K562 (cell line): Measurements from ENCODE around the gene LEPROT.
A peak's percentile ranks its signal among the peaks of the same experiment; 100 is the strongest.

ENCODE experiments used
- DMBX1 ChIP-seq: fragments of 250-450 bp; sonication (Bioruptor Pico); IDR thresholded peaks from 2 replicates; pipeline ENCODE4 v1.8.0; 2022; ENCODE audit warnings: inconsistent platforms, mild to moderate bottlenecking, moderate library complexity, borderline replicate concordance
- FOS ChIP-seq: IDR thresholded peaks from 3 replicates; pipeline ENCODE4 v1.6.1; 2011; ENCODE audit not compliant: insufficient read length; ENCODE audit errors: extremely low read depth
- HCFC1 ChIP-seq: IDR thresholded peaks from 2 replicates; pipeline ENCODE4 v1.6.1; 2012; ENCODE audit warnings: low read depth, low read length, improper control_type of control experiment
- HDAC2 ChIP-seq: fragments of 450-650 bp; IDR thresholded peaks from 2 replicates; pipeline ENCODE4 v1.6.1; 2016; ENCODE audit warnings: mild to moderate bottlenecking
- JUND ChIP-seq, 2 experiments: IDR thresholded peaks; 2 replicates in 1 of 2; 3 replicates in 1 of 2; pipeline ENCODE4 v1.6.1; 2011; ENCODE audit warnings: borderline replicate concordance in 2 of 2, low read depth in 2 of 2, low read length in 2 of 2, improper control_type of control experiment in 1 of 2, missing biosample characterization in 1 of 2, missing genetic modification characterization in 1 of 2, missing genetic modification reagents in 1 of 2
- POLR2A ChIP-seq: fragments of 450-650 bp; conservative IDR thresholded peaks from 2 replicates; pipeline ENCODE4 v1.6.1; 2016
- POLR2AphosphoS5 ChIP-seq: IDR thresholded peaks from 2 replicates; pipeline ENCODE4 v1.6.1; 2011; ENCODE audit warnings: mild to moderate bottlenecking, low read depth, low read length, moderate library complexity; ENCODE audit not compliant: control insufficient read depth, insufficient read depth
- RBM22 ChIP-seq: fragments of 200-400 bp; formaldehyde crosslinking; IDR thresholded peaks from 2 replicates; pipeline ENCODE4 v1.6.1; 2018; ENCODE audit warnings: low read length, low read depth; ENCODE audit not compliant: poor library complexity, severe bottlenecking
- RCOR1 ChIP-seq, 2 experiments: IDR thresholded peaks; 2 replicates each; pipeline ENCODE4 v1.6.1; 2012; ENCODE audit warnings: low read depth in 2 of 2, low read length in 2 of 2, borderline replicate concordance in 1 of 2, improper control_type of control experiment in 1 of 2
- ZBTB7A ChIP-seq: IDR thresholded peaks from 2 replicates; pipeline ENCODE4 v1.6.1; 2011; ENCODE audit warnings: low read depth, mild to moderate bottlenecking, low read length, moderate library complexity, borderline replicate concordance; ENCODE audit not compliant: control insufficient read depth
- ZNF512 ChIP-seq: IDR thresholded peaks from 2 replicates; pipeline ENCODE4 v1.6.1; 2016; ENCODE audit warnings: missing genetic modification characterization, missing compliant biosample characterization
- TF ChIP-seq, protein P1 (sequence below), 3 experiments: IDR thresholded peaks in 2 of 3; conservative IDR thresholded peaks in 1 of 3; 2 replicates each; pipeline ENCODE4 v1.5.1; 2011 to 2012; ENCODE audit warnings: low read length in 3 of 3, mild to moderate bottlenecking in 3 of 3, control low read depth in 2 of 3, improper control_type of control experiment in 1 of 3, inconsistent platforms in 1 of 3, low read depth in 1 of 3, mixed read lengths in 1 of 3, moderate library complexity in 1 of 3; ENCODE audit not compliant: insufficient read depth in 2 of 3
- TF ChIP-seq, protein P2 (sequence below), 2 experiments: fragments of 450-650 bp in 1 of 2; sonication (generic) in 1 of 2; formaldehyde crosslinking in 1 of 2; IDR thresholded peaks in 1 of 2; conservative IDR thresholded peaks in 1 of 2; 2 replicates each; pipeline versions ENCODE4 v1.6.1 to v1.8.1; 2016 to 2023; ENCODE audit warnings: mild to moderate bottlenecking in 2 of 2, moderate library complexity in 2 of 2, inconsistent platforms in 1 of 2, missing genetic modification reagents in 1 of 2

DNA sequence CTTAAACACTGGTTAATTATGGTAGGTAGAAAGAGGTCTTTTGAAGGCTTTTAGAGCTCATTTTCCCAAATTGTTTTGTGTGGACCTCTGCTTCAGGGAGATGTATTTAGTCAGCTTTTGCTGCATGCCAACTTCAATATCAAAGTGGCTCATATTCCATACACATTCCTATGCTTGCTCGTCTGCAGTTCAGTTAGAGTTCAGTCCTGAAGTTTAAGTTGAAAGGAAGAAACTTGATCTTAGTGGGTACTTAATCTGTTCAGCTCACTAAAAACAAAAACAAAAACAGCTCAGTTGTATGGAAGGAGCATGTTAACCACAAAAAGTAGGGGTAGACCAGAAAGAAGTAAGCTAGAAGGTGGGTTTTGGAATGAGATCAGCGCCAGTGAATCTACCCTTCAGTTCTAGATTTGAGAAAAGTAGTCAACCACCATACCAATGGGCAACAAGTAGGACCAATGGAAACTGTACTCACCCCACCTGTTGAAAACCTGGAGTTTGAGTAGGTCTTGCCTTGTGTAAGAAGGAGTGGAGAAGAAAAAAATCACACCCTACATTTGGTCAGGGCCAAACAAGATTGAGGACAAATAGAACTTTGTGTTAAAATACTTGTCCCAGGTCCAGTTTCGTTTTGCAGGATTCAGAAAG lies 58.0 kb downstream of the LEPROT start:
- TF ChIP-seq DMBX1: no peak
- no peak for TF ChIP-seq RBM22
- TF ChIP-seq HCFC1: no peak
- no peak for TF ChIP-seq HDAC2
- no peak for TF ChIP-seq ZBTB7A
- TF ChIP-seq ZNF512: no peak
- TF ChIP-seq, protein P1, sequence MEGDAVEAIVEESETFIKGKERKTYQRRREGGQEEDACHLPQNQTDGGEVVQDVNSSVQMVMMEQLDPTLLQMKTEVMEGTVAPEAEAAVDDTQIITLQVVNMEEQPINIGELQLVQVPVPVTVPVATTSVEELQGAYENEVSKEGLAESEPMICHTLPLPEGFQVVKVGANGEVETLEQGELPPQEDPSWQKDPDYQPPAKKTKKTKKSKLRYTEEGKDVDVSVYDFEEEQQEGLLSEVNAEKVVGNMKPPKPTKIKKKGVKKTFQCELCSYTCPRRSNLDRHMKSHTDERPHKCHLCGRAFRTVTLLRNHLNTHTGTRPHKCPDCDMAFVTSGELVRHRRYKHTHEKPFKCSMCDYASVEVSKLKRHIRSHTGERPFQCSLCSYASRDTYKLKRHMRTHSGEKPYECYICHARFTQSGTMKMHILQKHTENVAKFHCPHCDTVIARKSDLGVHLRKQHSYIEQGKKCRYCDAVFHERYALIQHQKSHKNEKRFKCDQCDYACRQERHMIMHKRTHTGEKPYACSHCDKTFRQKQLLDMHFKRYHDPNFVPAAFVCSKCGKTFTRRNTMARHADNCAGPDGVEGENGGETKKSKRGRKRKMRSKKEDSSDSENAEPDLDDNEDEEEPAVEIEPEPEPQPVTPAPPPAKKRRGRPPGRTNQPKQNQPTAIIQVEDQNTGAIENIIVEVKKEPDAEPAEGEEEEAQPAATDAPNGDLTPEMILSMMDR (IDR thresholded peaks at IDR 0.05 in 2 of 3, conservative IDR thresholded peaks at IDR 0.05 in 1 of 3; ENCODE audit: insufficient read depth in 2 of 3, low read depth in 1 of 3, low read length in 3 of 3): no peak
- TF ChIP-seq, protein P2, sequence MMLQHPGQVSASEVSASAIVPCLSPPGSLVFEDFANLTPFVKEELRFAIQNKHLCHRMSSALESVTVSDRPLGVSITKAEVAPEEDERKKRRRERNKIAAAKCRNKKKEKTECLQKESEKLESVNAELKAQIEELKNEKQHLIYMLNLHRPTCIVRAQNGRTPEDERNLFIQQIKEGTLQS (IDR thresholded peaks at IDR 0.05): no peak
- TF ChIP-seq, protein P2 (CRISPR knock-in tag; conservative IDR thresholded peaks at IDR 0.05): no peak
- TF ChIP-seq FOS: no peak
- TF ChIP-seq RCOR1 (IDR thresholded peaks at IDR 0.05; ENCODE audit: borderline replicate concordance in 1 of 2, low read depth in 2 of 2, low read length in 2 of 2): no peak
- TF ChIP-seq JUND (IDR thresholded peaks at IDR 0.05; ENCODE audit: borderline replicate concordance, low read depth, low read length): no peak
- no peak for TF ChIP-seq JUND (tag; IDR thresholded peaks at IDR 0.05; ENCODE audit: borderline replicate concordance, low read depth, low read length)
- 0 out of 2 replicates have a peak, but pooled peaks have one; percentile 23 for TF ChIP-seq POLR2A
- no peak for TF ChIP-seq POLR2AphosphoS5
